H1 (cell line): Measurements from ENCODE around the gene MZT2A. TPM values are rescaled to one million over a fixed set of nuclear protein-coding genes. Genes with fewer than 3 reads are reported as not detected.

Source experiments
- ASH2L ChIP-seq: fragments of 200-600, 300-600 bp; sonication (generic); IDR thresholded peaks from one replicate; pipeline ENCODE4 v1.7.1; 2017; ENCODE audit warnings: low read length
- BCL11A ChIP-seq, 2 experiments: IDR thresholded peaks; one replicate each; pipeline ENCODE4 v1.6.1; 2011; ENCODE audit warnings: low read depth in 2 of 2, low read length in 2 of 2, mild to moderate bottlenecking in 2 of 2
- CBX8 ChIP-seq: fragments of 300-800, 300-1000 bp; sonication (generic); IDR thresholded peaks from 2 replicates; pipeline ENCODE4 v1.7.1; 2016; ENCODE audit warnings: low read depth, low read length, borderline replicate concordance
- CHD1 ChIP-seq: IDR thresholded peaks from 2 replicates; pipeline ENCODE4 v1.6.1; 2012; ENCODE audit warnings: low read depth, low read length, improper control_type of control experiment
- CHD2 ChIP-seq: IDR thresholded peaks from 2 replicates; pipeline ENCODE4 v1.6.1; 2012; ENCODE audit warnings: low read length, improper control_type of control experiment
- CREB1 ChIP-seq: IDR thresholded peaks from 2 replicates; pipeline ENCODE4 v1.6.1; 2012; ENCODE audit warnings: inconsistent platforms
- E2F6 ChIP-seq: IDR thresholded peaks from 2 replicates; pipeline ENCODE4 v1.6.1; 2012; ENCODE audit warnings: inconsistent platforms
- EGR1 ChIP-seq: IDR thresholded peaks from 2 replicates; pipeline ENCODE4 v1.6.1; 2011; ENCODE audit warnings: low read depth, low read length, borderline replicate concordance
- FOSL1 ChIP-seq: IDR thresholded peaks from 2 replicates; pipeline ENCODE4 v1.6.1; 2011; ENCODE audit warnings: mild to moderate bottlenecking, low read depth, low read length, moderate library complexity; ENCODE audit not compliant: insufficient read depth
- KDM5A ChIP-seq: fragments of 200-600 bp; IDR thresholded peaks from 2 replicates; pipeline ENCODE4 v1.7.1; 2012; ENCODE audit warnings: mild to moderate bottlenecking, low read length, inconsistent platforms, mixed read lengths
- MAFK ChIP-seq: IDR thresholded peaks from 2 replicates; pipeline ENCODE4 v1.6.1; 2012; ENCODE audit warnings: low read depth, mild to moderate bottlenecking, improper control_type of control experiment, low read length
- MAX ChIP-seq: IDR thresholded peaks from 2 replicates; pipeline ENCODE4 v1.6.1; 2012; ENCODE audit warnings: inconsistent platforms
- PHF8 ChIP-seq: fragments of 200-600 bp; sonication (generic); conservative IDR thresholded peaks from 2 replicates; pipeline ENCODE4 v1.7.1; 2012; ENCODE audit warnings: low read depth, mild to moderate bottlenecking, inconsistent platforms, low read length, moderate library complexity
- POLR2AphosphoS5 ChIP-seq: IDR thresholded peaks from 2 replicates; pipeline ENCODE4 v1.6.1; 2011; ENCODE audit warnings: low read depth, low read length
- POU5F1 ChIP-seq: IDR thresholded peaks from 2 replicates; pipeline ENCODE4 v1.6.1; 2011; ENCODE audit warnings: low read depth, mild to moderate bottlenecking, low read length, moderate library complexity
- RAD21 ChIP-seq, 2 experiments: IDR thresholded peaks in 1 of 2; conservative IDR thresholded peaks in 1 of 2; 2 replicates each; pipeline ENCODE4 v1.6.1; 2011; ENCODE audit warnings: low read depth in 2 of 2, low read length in 2 of 2, improper control_type of control experiment in 1 of 2, inconsistent platforms in 1 of 2, mild to moderate bottlenecking in 1 of 2, moderate library complexity in 1 of 2
- RBBP5 ChIP-seq: IDR thresholded peaks from 2 replicates; pipeline ENCODE4 v1.7.1; 2012; ENCODE audit warnings: low read depth, mild to moderate bottlenecking, inconsistent platforms, low read length, moderate library complexity, borderline replicate concordance
- SRF ChIP-seq: IDR thresholded peaks from 2 replicates; pipeline ENCODE4 v1.6.1; 2011; ENCODE audit warnings: mild to moderate bottlenecking, low read depth, low read length, moderate library complexity
- TAF1 ChIP-seq: IDR thresholded peaks from 2 replicates; pipeline ENCODE4 v1.6.1; 2011; ENCODE audit warnings: mild to moderate bottlenecking, low read depth, low read length
- USF2 ChIP-seq: IDR thresholded peaks from 2 replicates; pipeline ENCODE4 v1.6.1; 2011; ENCODE audit warnings: low read length, improper control_type of control experiment
- ZNF274 ChIP-seq: IDR thresholded peaks from 2 replicates; pipeline ENCODE4 v1.7.0; 2012; ENCODE audit warnings: low read length, borderline replicate concordance; ENCODE audit errors: extremely low read depth
- polyA plus RNA-seq, 7 experiments: library from polyadenylated mRNA; depleted of rRNA in 3 of 7; stranded (reverse) in 5 of 7; unstranded in 2 of 7; fragments of >200 nt in 5 of 7; fragments of 200-250 nt in 2 of 7; gene quantifications; 1 replicate in 5 of 7; 2 replicates in 1 of 7; 4 replicates in 1 of 7; pipeline versions ENCODE4 v1.2.1 to v1.2.3, GENCODE V29; 2011 to 2013; ENCODE audit warnings: missing spikeins in 2 of 7, mixed read lengths in 2 of 7
- total RNA-seq: library from RNA; stranded (reverse); fragmentation: NEBNext Ultra II Directional; extraction: Animal tissue kit (Norgen Biotek cat#: 25700); gene quantifications from 2 replicates; pipeline ENCODE4 v1.2.1, GENCODE V29; 2021

The MZT2A gene
- total and polyA plus RNA-seq, 2 of the 8 experiments (the other 6 are each of a cell fraction or from before 2014, with no cell fraction given) = 116 to 120 TPM

- TF ChIP-seq RBBP5 = peak; percentile 87; the same call in 1 of the 2 replicates
- peak; percentile 94; the same call in 1 of the 2 replicates for TF ChIP-seq KDM5A
- TF ChIP-seq E2F6 = peak; percentile 85
- TF ChIP-seq TAF1 = peak; percentile 89
- TF ChIP-seq SRF = peak; percentile 68; the same call in 1 of the 2 replicates
- 0 out of 2 replicates have a peak, but pooled peaks have one; percentile 15 for TF ChIP-seq CHD2
- TF ChIP-seq FOSL1 = no peak
- no peak for TF ChIP-seq CHD1
- peak; percentile 82; the same call in 1 of the 2 replicates for TF ChIP-seq PHF8
- no peak for TF ChIP-seq USF2
- peak; percentile 15 to 54; a peak in 3 of 4 replicates for TF ChIP-seq RAD21 (IDR thresholded peaks at IDR 0.05 in 1 of 2, conservative IDR thresholded peaks at IDR 0.05 in 1 of 2; ENCODE audit: low read depth in 2 of 2, low read length in 2 of 2)
- peak; percentile 71 for TF ChIP-seq POLR2AphosphoS5
- no peak for TF ChIP-seq CBX8
- no peak for TF ChIP-seq EGR1
- no peak for TF ChIP-seq POU5F1
- TF ChIP-seq MAX = peak; percentile 30
- TF ChIP-seq BCL11A (IDR thresholded peaks at IDR 0.05; ENCODE audit: low read depth in 2 of 2, low read length in 2 of 2) = no peak
- no peak for TF ChIP-seq ZNF274
- no peak for TF ChIP-seq MAFK
- TF ChIP-seq ASH2L = peak; percentile 33
- peak; percentile 96 for TF ChIP-seq CREB1
- TF ChIP-seq, all 59 proteins: peak for 23
These were observed 411 bp upstream of the MZT2A start (continued) for GRCh38 chr2:131492418-131493198.
